Measurements from ENCODE around the gene CHIC1. TPM values are rescaled to one million over a fixed set of nuclear protein-coding genes. Genes with fewer than 3 reads are reported as not detected.
"Not testable (repeated sequence)": the region's sequence is repeated elsewhere in the genome, so short reads cannot be mapped to it uniquely, and the experiment has no call there.

CHIC1 gene
- total RNA-seq: 7.3 and 7.6 TPM in 2 replicates
- long read RNA-seq, partial matches to known transcripts: 0 of 1 reads
- long read RNA-seq, other reads (novel, unspliced or antisense): 1 of 1 reads

DNA sequence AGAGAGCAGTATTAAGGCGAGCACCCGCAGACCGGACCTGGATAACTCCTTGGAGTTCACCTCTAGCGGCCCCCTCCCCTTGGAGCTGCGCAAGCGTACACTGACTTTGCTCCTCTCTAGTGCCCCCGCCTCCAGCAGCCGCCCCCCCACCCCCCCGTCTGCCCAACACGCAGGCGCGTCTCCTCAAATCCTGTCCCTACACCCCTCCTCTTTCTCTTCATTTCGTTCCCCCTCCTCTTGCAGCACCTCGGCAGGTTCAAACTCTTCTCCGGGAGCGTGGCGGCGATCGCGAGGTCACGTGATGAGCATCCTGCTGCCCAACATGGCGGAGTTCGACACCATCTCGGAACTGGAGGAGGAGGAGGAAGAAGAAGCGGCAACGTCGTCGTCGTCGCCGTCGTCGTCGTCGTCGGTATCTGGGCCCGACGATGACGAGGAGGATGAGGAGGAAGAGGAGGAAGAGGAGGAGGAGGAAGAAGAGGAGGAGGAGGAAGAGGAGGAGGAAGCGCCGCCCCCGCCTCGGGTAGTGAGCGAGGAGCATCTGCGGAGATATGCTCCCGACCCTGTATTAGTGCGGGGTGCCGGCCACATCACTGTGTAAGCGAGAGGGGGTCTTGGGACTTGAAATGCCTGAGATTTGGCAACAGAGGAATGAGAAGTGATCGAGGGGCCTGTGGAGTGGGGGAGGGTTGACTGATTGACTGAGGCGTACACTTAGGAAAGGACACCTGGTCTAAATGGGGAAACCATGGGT, at the start of gene CHIC1:
TSS of gene CHIC1 (plus strand) at position 214 of the 754 bp plus-strand sequence. CDS start at position 302, 88 bp downstream.
- H3K27me3 Mint-ChIP-seq: no peaks in the 10 kb centered on the region
- H3K27ac Mint-ChIP-seq: peak within 1 kb of the TSS; percentile 99
- H3K4me1 Mint-ChIP-seq (ENCODE audit: low read depth): peaks cover 2% of the 10 kb centered on the region
- DNase-seq (ENCODE audit: low spot score, unreplicated experiment): peak; percentile 45
- TF ChIP-seq CTCF (IDR thresholded peaks at IDR 0.05; ENCODE audit: unreplicated experiment): no peak
- H3K9me3 Mint-ChIP-seq (ENCODE audit: low read depth): peaks cover 5% of the 10 kb centered on the region
- peak within 1 kb of the TSS; percentile 98 for H3K4me3 Mint-ChIP-seq (ENCODE audit: low read depth)
- H3K36me3 Mint-ChIP-seq (ENCODE audit: insufficient read depth): no peaks in the 10 kb centered on the region

GRCh38 chrX:73522823-73523222, 40.2 kb upstream of the CHIC1 start:
- H3K27ac Mint-ChIP-seq; DNase-seq (ENCODE audit: low spot score, unreplicated experiment); H3K4me3 Mint-ChIP-seq (ENCODE audit: low read depth); H3K36me3 Mint-ChIP-seq (ENCODE audit: insufficient read depth); H3K27me3 Mint-ChIP-seq; H3K4me1 Mint-ChIP-seq (ENCODE audit: low read depth): not testable (repeated sequence)
- H3K9me3 Mint-ChIP-seq (ENCODE audit: low read depth): peaks cover 12% of the 10 kb centered on the region

- no peak overlapping the region for H3K4me3 Mint-ChIP-seq (ENCODE audit: low read depth)
- no peak for TF ChIP-seq CTCF (IDR thresholded peaks at IDR 0.05; ENCODE audit: unreplicated experiment)
- no peaks in the 10 kb centered on the region for H3K27me3 Mint-ChIP-seq
- H3K27ac Mint-ChIP-seq: no peak overlapping the region
- peaks cover 24% of the 10 kb centered on the region for H3K9me3 Mint-ChIP-seq (ENCODE audit: low read depth)
- H3K4me1 Mint-ChIP-seq (ENCODE audit: low read depth): no peaks in the 10 kb centered on the region
- H3K36me3 Mint-ChIP-seq (ENCODE audit: insufficient read depth): no peaks in the 10 kb centered on the region
- no peak for DNase-seq (ENCODE audit: low spot score, unreplicated experiment)
Measured at GRCh38 chrX:73524906-73525305, 38.1 kb upstream of the CHIC1 start.

DNA sequence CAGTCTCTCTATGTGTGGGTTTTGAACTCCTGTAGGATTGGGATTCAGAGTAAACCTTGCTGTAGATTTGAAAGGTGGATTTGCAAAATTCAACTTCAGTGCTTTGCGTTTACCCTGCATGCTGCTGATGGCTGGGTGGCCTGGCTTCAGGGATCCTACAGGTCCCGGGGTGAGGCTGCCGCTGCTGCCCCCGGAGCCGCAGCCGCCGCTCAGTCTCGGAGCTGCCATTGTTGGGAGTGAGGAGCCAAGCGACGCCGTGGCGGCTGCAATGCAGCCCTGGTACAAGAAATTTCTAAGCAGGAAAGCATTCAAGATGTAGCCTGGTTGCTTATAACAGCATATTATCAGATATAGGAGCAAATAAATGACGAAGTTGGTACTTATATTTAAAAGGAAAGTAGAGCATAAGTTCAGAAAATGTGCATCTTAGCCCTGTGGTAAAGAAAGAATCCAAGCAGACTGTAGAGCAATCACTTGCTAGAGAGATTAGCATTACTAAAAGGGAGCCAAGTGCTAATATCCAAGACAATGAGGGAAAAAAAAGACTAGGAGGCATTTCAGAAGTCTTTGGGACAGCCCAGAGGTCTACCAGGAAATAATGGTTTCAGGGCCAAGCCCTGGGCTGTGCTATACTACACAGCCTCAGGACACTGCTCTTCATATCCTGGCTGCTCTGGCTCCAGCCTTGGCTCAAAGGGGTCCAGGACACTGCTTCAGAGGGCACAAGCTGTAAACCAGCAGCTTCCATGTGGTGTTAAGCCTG, 36.9 kb upstream of the CHIC1 start:
- no peak overlapping the region for H3K4me3 Mint-ChIP-seq (ENCODE audit: low read depth)
- peaks cover 35% of the 10 kb centered on the region for H3K9me3 Mint-ChIP-seq (ENCODE audit: low read depth)
- no peak overlapping the region for H3K27ac Mint-ChIP-seq
- DNase-seq (ENCODE audit: low spot score, unreplicated experiment): no peak
- no peaks in the 10 kb centered on the region for H3K36me3 Mint-ChIP-seq (ENCODE audit: insufficient read depth)
- H3K4me1 Mint-ChIP-seq (ENCODE audit: low read depth): no peaks in the 10 kb centered on the region
- no peaks in the 10 kb centered on the region for H3K27me3 Mint-ChIP-seq
- no peak for TF ChIP-seq CTCF (IDR thresholded peaks at IDR 0.05; ENCODE audit: unreplicated experiment)

GRCh38 chrX:73531655-73532054, 31.3 kb upstream of the CHIC1 start:
- H3K9me3 Mint-ChIP-seq (ENCODE audit: low read depth): peaks cover 47% of the 10 kb centered on the region
- DNase-seq (ENCODE audit: low spot score, unreplicated experiment); H3K36me3 Mint-ChIP-seq (ENCODE audit: insufficient read depth); H3K27me3 Mint-ChIP-seq; H3K4me1 Mint-ChIP-seq (ENCODE audit: low read depth); H3K4me3 Mint-ChIP-seq (ENCODE audit: low read depth); H3K27ac Mint-ChIP-seq: not testable (repeated sequence)

DNA sequence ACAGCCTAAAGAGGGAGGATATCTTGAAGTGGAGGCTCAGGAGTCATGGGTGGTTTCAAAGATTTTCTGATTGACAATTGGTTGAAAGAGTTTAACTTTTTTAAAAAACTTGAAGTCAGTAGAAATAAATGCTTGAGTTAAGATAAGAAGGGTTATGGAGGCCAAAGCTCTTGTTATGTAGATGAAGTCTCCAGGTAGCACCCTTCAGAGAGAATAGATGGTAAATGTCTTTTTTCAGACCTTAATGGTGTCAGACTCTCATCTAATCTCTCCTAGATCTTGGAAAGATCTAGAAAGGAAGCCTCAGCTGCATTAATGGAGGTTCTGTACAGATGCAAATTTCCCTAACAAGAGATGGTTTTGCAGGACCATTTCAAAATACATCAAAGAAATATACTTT, 6.8 kb upstream of the CHIC1 start:
- Mint-ChIP-seq H3K9me3 (ENCODE audit: low read depth) (peaks cover 17% of the 10 kb centered on the region), H3K27ac (no peak overlapping the region), H3K27me3 (no peaks in the 10 kb centered on the region), H3K36me3 (ENCODE audit: insufficient read depth) (no peaks in the 10 kb centered on the region), H3K4me1 (ENCODE audit: low read depth) (no peaks in the 10 kb centered on the region), H3K4me3 (ENCODE audit: low read depth) (no peak overlapping the region)
- no peak for TF ChIP-seq CTCF (IDR thresholded peaks at IDR 0.05; ENCODE audit: unreplicated experiment)
- no peak for DNase-seq (ENCODE audit: low spot score, unreplicated experiment)

All from progenitor cell of endocrine pancreas (in vitro differentiated cells).